Measurements from ENCODE around the gene SLC50A1. TPM values are rescaled to one million over a fixed set of nuclear protein-coding genes. Genes with fewer than 3 reads are reported as not detected.
A peak's percentile ranks its signal among the peaks of the same experiment; 100 is the strongest.

The SLC50A1 gene
- total and polyA plus RNA-seq, 9 of the 15 experiments (the other 6 are each of a cell fraction or from before 2014, with no cell fraction given) = 46.5 to 132 (median 91.9) TPM

DNA sequence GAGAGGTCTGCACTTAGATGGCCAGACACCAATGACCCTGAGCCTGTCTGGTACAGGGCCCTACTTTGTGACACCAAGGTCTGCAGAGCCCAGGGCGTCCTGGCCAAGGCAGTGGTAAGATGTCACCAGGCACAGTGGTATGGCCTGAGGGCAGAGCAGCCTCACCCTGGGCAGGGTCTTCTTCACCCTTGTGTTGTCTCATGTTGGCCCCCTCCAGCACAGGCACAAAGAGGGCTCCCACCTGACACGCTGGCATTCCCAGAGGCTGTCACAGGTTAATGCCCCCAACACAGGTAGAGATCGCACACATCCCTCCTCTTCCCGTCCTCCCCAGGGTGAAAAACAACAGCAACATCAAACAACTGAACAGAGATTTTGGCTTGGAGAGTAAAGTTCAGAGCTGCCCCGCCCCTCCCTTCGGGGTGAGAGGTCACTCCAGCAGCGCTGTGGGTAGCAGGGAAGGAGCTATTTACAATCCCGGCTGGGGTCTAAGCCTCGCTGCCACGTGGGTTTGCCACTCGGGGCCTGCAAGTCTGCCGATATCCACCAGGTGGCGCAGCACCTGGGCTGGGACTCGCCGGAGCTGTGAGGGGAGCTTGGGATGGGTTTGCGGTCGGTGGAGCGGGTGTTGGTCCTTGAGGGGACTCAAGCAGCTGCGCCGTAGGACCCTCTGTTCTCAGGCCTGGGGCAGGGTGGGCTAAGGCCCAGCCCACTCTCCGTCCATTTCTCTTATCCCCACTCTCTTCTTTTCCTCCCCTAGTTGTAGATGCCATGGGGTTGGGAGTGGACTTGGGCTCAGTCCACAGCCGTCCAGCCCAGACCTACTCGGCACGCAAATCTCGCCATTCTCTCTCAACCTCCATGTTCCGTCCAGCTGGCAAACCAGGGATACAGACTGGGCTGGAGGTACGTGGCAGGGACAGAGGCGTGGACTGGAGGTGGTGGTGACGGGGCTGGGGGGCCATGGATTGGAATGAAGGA, 44.3 kb upstream of the SLC50A1 start (continued):
- TF ChIP-seq, protein P1, sequence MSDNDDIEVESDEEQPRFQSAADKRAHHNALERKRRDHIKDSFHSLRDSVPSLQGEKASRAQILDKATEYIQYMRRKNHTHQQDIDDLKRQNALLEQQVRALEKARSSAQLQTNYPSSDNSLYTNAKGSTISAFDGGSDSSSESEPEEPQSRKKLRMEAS (CRISPR knock-in tag; IDR thresholded peaks at IDR 0.05) = peak; percentile 92
- TF ChIP-seq SETDB1 (IDR thresholded peaks at IDR 0.05; ENCODE audit: low read length) (no peak), SIX5 (IDR thresholded peaks at IDR 0.05; ENCODE audit: borderline replicate concordance in 1 of 2, insufficient read depth in 1 of 2, low read depth in 1 of 2, low read length in 2 of 2) (peak in 1 of 2 experiments; percentile 6; a peak in 1 of 4 replicates), MAFK (IDR thresholded peaks at IDR 0.05; ENCODE audit: low read length) (0 out of 2 replicates have a peak, but pooled peaks have one; percentile 18), FOXA3 (CRISPR knock-in tag; conservative IDR thresholded peaks at IDR 0.05 in 1 of 2, IDR thresholded peaks at IDR 0.05 in 1 of 2) (peak in 1 of 2 experiments; percentile 77; a peak in 2 of 4 replicates), GATA2 (CRISPR knock-in tag; IDR thresholded peaks at IDR 0.05) (no peak), CCAR2 (IDR thresholded peaks at IDR 0.05; ENCODE audit: low read depth, low read length) (no peak), ZNF764 (CRISPR knock-in tag; IDR thresholded peaks at IDR 0.05; ENCODE audit: low read depth) (peak; percentile 88), TBP (optimal IDR thresholded peaks at IDR 0.05; ENCODE audit: low read depth, low read length) (peak; percentile 28), GTF2F1 (IDR thresholded peaks at IDR 0.05; ENCODE audit: low read depth, low read length) (no peak), L3MBTL2 (IDR thresholded peaks at IDR 0.05) (peak; percentile 89), HNRNPLL (IDR thresholded peaks at IDR 0.05; ENCODE audit: low read depth, low read length, poor library complexity, severe bottlenecking) (peak; percentile 15), EZH2 (IDR thresholded peaks at IDR 0.05; ENCODE audit: borderline replicate concordance, low read depth, low read length) (no peak), SAFB (IDR thresholded peaks at IDR 0.05; ENCODE audit: borderline replicate concordance, low read depth, low read length) (0 out of 2 replicates have a peak, but pooled peaks have one; percentile 17)
- TF ChIP-seq, protein P2, sequence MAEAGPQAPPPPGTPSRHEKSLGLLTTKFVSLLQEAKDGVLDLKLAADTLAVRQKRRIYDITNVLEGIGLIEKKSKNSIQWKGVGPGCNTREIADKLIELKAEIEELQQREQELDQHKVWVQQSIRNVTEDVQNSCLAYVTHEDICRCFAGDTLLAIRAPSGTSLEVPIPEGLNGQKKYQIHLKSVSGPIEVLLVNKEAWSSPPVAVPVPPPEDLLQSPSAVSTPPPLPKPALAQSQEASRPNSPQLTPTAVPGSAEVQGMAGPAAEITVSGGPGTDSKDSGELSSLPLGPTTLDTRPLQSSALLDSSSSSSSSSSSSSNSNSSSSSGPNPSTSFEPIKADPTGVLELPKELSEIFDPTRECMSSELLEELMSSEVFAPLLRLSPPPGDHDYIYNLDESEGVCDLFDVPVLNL (CRISPR knock-in tag; IDR thresholded peaks at IDR 0.05; ENCODE audit: low read depth) = 0 out of 2 replicates have a peak, but pooled peaks have one; percentile 9
- TF ChIP-seq, protein P3, sequence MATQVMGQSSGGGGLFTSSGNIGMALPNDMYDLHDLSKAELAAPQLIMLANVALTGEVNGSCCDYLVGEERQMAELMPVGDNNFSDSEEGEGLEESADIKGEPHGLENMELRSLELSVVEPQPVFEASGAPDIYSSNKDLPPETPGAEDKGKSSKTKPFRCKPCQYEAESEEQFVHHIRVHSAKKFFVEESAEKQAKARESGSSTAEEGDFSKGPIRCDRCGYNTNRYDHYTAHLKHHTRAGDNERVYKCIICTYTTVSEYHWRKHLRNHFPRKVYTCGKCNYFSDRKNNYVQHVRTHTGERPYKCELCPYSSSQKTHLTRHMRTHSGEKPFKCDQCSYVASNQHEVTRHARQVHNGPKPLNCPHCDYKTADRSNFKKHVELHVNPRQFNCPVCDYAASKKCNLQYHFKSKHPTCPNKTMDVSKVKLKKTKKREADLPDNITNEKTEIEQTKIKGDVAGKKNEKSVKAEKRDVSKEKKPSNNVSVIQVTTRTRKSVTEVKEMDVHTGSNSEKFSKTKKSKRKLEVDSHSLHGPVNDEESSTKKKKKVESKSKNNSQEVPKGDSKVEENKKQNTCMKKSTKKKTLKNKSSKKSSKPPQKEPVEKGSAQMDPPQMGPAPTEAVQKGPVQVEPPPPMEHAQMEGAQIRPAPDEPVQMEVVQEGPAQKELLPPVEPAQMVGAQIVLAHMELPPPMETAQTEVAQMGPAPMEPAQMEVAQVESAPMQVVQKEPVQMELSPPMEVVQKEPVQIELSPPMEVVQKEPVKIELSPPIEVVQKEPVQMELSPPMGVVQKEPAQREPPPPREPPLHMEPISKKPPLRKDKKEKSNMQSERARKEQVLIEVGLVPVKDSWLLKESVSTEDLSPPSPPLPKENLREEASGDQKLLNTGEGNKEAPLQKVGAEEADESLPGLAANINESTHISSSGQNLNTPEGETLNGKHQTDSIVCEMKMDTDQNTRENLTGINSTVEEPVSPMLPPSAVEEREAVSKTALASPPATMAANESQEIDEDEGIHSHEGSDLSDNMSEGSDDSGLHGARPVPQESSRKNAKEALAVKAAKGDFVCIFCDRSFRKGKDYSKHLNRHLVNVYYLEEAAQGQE (IDR thresholded peaks at IDR 0.05; ENCODE audit: borderline replicate concordance) = peak; percentile 79
- TF ChIP-seq, protein P3 (CRISPR knock-in tag; IDR thresholded peaks at IDR 0.05; ENCODE audit: low read depth) = no peak

Measured in K562 (cell line).